DMS79 (cell line): ENCODE measurements around the gene TAGLN.
A peak's percentile ranks its signal among the peaks of the same experiment; 100 is the strongest.

ENCODE experiments used
- DNase-seq: peaks from one replicate; lab custom pipeline; 2025; lab: John Stamatoyannopoulos, UW

TAGLN gene

GRCh38 chr11:117214404-117215110 is 15.4 kb downstream of the TAGLN start:
- no peak for DNase-seq

DNA sequence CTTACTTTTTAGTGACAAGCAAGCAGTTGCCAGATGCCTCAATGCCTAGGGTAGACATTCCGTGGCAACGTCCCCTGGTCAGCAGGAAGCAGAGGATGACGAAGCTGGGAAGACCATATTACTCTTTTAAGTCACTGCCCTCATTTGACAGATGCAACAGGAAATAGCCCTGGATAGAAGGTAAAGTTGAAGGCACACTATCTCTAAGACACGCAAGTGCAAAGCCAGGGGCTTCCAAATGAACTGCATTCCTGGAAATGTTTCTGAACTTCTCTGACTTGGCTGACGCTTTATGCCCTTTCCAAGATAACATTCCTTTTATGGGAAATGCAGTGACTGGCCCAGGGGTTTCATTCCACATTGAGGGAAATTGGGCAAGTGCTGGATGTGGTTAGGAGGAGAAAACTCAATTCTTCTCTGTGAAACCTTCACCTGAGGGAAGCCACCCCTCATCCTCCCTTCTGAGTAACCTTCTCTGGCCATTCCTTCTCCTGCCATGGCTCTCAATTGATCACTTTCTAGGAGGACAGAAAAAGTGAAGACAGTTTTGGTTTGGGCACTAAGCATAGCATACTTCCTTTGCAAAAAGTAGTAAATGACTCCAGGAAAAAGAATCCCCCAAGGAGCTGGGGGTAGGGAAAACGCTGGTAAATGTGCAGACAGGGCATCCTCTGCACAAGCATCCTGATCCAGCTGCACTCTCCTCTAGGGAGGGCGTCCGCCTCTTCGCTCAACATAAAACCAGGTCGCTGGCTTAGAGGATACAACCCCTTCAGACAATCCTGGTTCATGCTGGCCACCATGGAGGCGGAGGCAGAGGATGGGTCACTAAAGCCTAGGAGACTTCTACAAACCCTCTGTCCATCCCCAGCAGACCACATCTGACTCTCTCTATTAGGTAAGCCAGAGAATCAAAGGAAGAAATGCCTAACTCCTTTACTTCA is 18.2 kb downstream of the TAGLN start:
- DNase-seq, result no peak

DNA sequence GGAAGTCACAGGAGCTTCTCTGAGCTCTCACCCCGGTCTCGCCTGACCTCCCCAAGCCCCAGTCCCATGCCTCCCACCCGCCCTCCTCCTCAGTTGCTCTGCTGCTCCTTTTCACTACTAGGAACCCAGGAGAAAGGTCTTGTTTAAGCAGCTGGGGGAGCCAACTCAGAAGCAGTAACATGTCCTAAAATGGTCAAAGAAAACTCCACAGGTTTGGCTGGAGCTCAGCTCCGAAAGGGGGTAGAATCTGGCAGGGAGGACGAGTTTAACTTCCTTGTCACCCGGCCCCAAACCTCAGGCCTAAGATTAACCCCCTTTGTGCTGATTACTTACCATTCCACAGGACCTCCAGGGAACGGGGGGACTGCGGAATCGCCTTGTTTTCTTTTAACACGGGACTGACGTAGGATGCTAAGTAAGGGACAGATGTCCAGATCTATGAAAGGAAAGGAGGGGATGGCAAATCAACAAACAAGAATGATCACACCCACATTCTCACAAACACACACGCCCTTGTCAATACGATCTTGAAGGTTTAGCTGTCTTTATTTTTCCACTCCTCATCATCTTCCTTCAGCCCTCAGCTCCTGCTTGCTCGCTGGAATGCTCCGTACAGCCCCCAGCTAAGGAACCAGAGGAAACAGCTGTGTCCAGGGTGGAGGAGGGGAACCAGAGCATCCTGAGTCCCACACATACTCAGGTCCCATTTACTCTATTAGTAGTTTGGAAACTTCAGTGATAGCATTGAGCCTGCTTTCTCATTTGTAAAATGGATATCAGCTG is 19.2 kb downstream of the TAGLN start:
- no peak for DNase-seq

GRCh38 chr11:117219001-117219400 is 19.8 kb downstream of the TAGLN start:
- DNase-seq, result no peak

GRCh38 chr11:117219455-117219854 is 20.3 kb downstream of the TAGLN start:
- no peak for DNase-seq

- no peak for DNase-seq
Observed at GRCh38 chr11:117219995-117220394, 20.8 kb downstream of the TAGLN start.

GRCh38 chr11:117220568-117220967 is 21.4 kb downstream of the TAGLN start:
- peak; percentile 69 for DNase-seq

- peak; percentile 69 for DNase-seq
Observed at GRCh38 chr11:117220999-117221774, 22.0 kb downstream of the TAGLN start.

DNA sequence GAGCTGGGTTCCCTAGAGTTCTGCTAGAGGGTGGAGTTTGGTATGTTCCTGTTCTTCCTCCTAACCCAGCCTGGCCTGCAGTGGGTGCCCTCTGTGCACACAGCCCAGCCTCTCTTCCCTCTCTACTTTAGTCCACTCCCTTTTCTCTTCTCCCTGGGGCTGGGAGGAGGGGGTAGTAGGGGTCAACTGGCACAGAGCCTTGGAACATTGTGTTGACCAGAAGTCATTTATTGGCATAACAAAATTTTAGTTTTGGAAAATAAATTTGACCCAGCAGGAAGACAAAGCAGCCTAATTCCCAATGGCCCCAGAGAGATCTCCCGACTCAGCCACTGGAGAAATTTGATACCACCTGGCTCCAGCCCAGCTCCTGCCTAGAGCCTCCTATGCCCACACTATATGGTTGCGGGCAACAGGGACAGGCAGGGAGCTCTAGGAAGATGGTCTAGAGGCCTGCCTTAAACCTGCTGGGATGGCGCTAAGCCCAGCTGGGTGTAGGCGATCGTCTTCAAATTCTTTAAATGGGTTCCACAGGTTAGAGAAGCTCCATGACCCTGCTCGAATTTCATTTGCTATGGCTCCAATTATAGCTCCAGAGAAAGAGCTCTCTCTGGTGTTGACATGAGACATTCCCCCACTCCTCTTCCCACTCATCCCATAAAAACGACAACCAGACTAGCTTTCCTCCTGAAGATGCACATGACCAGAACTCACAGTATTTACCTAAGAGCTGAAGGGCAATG is 22.8 kb downstream of the TAGLN start:
- DNase-seq, result peak; percentile 79

DNA sequence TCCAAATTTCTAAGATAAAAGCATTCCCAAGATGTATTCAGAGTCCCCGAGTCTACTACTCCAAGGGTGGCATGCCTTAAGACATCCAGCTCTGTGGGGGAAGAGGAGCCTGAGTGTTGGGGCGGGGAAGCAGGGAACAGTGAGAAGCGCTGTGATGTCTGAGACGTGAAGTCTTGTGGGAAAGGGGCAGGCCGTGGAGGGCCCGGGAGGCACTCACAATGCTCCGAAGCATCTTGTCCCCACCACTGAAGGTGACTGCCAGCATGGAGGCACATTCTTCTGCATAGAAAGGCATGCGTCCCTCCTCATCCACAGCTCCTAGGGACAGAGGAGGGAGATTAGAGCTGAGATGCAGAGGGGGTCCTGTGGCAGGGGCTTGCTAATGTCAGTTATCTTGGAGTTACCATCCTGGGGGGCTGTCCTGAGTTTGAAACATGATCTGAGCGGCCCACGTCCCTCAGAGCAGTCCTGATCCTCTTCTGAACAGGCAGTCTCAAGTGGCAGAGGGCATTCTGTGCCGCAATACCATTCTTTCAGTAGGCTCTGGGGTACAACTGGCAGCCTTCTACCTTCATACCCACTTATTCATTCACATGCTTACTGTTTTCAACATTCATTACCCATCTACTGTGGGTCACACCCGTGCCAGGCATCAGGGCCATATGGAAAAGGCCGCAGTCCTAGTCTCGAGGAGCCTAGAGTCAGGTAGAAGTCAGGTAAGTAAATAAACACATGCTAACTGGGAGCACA is 24.0 kb downstream of the TAGLN start:
- no peak for DNase-seq

DNA sequence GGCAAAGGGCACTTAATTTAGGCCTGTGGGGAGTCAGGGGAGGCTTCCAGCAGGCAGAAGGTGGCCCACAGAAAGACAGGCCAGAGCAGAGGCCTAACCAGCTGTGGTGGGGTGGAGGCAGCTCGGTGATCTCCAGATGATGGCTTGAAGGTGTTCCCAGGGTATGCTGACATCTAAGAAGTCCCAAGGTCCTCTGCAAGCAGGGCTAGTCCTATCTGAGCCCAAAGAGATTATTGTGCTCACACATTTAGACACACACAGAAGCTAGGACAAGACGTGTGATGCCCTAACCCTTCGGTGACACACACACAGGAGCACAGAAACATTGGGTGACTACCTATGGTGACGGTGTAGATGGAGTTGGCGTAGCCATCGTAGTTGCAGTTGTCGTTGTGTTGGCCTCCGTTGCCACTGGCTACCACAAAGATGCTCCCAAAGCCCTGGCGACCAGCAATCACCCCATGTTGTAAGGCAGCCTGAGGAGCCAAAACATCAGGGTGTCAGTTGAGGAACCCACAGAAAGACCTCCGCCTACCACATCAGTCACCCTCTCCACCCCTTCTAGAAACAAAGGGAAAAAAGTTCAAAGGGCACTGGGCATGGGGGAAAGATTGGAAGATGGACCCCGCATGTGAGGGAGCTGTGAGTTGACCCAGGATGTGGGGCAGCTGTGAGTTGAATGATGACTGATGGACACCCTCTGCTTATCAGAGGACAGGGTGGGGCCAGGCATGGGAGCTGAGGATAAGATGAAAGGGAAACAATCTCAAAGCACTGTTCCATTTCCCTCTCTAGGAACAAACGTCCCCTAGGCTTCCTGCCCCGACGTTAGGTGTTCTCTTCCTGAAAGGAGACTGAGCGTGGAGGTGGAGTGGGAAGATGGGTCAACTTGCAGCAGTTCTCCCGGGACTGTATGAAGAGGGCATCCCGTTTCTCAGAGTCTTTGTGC is 24.8 kb downstream of the TAGLN start:
- DNase-seq, result no peak

DNA sequence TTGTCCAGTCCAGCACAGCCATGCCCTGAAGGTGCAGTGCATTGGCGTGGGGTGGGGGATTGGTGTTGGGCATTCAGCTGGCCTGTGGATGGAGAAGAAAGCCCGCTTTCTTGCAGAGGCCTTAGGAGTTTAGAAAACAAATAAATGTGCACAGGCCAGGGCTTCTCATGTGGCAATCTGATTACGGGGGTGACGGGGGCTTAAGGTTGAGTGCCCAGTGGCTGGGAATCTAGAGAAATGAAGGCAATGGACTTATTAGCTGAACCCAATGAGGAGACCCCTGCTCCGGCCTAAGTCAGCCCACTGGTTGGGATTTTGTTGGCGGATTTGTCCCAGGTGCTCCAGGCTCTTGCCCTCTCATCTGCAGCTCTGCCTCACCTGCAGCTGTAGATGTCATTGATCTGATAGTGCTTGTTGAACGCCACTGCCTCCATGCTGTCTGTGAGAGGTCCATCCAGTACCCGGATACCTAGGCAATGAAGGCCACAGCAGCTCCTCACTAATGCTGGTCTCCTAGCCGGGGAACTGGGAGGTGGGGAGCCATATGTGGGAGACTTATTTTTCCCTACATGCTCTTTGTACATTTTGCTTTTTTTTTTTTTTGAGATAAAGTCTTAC is 26.5 kb downstream of the TAGLN start:
- no peak for DNase-seq

DNA sequence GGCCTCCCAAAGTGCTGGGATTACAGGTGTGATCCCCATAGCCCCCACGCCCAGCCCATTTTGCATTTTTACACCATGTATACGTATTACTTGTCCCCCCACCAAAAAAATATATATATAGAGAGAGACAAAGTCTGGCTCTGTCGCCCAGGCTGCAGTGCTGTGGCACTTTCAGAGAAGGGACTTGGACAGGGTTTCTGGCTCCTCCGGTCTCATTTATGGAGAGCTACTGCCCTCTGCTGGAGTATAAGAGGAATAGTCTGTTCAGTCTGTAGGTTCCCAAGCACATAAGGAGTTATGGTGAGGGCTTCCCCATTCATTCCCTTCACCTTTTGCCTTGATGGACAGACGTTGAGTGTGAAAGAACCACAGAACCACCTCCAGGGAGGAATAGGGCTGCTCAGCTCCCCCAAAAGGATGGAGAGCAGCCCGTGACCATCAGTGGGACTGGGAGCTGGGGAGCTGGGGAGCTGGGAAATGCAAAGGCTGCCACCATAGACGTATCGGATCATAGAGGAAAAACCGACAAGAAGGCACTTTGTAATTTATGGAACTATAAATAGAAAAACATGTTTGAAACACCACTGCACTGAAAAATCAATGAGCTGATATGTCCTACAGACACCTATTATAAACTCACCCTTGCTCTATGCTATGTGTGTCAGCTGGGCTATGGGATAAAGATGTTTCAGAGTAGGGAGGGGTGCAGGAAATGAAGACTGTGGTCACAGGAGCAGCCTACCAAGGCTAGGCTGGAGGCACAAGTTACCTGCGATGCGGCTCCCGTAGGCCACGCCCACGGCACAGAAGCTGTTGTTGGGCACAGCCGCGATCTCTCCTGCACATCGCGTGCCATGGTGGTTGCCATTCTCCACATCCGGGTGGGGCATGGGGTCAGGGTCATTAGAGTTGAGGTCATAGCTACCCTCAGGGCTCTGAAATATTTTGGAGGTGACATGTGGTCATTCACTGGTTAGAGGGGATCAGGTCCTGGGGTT is 27.5 kb downstream of the TAGLN start:
- peak; percentile 59 for DNase-seq

DNA sequence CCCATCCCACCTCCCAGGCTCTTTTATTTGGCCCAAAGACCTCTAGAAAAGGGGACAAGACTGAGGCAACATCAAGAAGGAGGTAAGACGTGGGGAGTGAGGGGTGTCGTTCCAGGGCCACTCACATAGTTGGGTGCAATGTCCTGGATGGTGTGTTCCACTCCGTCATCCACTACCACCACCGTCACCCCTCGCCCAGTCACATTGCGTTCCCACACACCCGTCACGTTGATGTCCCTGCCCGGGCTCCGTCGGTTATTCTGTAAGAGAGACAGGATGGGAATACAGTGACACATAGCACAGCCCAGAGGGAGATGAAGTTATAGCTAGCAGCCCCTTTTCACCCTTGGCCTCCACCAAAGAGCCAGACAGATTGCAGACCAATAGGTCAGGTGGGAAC is 28.9 kb downstream of the TAGLN start:
- DNase-seq, result no peak

DNA sequence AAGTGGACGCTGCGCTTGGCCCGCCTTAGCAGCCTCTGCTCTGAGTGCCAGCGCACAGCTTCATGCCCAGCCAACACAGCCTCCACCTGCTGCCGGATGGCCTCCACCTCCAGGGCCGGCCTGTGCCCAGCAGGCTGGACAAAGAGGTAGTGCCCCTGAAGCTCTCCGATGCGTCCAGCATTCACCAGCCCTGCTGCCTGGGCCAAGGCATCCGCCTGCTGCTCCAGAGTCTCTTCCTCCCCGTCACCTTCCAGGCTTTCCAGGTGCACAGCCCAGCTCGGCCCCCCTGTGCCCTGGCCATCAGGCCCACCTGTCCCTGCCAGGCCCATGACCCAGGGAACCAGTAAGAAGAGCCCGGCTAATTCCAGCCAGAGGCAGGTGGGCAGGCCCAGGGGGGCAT is 30.2 kb downstream of the TAGLN start:
- no peak for DNase-seq

DNA sequence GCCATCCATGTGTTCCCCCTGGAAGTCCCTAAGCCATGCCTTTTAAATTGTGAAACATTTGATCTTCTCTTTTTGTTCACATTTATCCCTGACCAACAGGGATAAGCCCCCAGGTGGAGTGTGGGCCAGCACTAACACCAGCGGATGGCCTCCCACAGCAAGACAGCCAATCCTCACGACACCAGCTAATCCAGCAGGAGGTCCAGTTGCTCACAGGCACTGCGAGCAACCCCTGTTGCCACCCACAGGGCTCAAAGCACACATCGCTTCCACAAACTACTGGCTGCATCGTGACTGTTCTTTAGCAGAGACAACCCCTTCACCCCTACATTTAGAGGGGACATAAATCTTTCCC is 30.7 kb downstream of the TAGLN start:
- DNase-seq, result no peak

- no peak for DNase-seq
Observed at GRCh38 chr11:117230286-117230961, 31.3 kb downstream of the TAGLN start.
